KMS-11 (cell line): ENCODE measurements around the gene ACAD9.

Source experiments
- H2AFZ ChIP-seq: fragments of 200-600 bp; sonication (generic); 2 replicates; pipeline ENCODE4 v1.6.1; 2016; ENCODE audit warnings: antibody characterized with exemption, mixed run types, low read depth
- H3K27ac ChIP-seq: fragments of 200-600 bp; sonication (generic); 2 replicates; pipeline ENCODE4 v1.6.1; 2016; ENCODE audit warnings: mild to moderate bottlenecking, mixed run types
- H3K27me3 ChIP-seq: fragments of 200-600 bp; sonication (generic); 2 replicates; pipeline ENCODE4 v1.6.1; 2017; ENCODE audit warnings: mild to moderate bottlenecking, low read depth, mixed run types, moderate library complexity; ENCODE audit not compliant: insufficient read depth
- H3K36me3 ChIP-seq: fragments of 200-600 bp; sonication (generic); 2 replicates; pipeline ENCODE4 v1.6.1; 2017; ENCODE audit warnings: mild to moderate bottlenecking, mixed run types; ENCODE audit not compliant: insufficient read depth
- H3K4me1 ChIP-seq: fragments of 200-600 bp; sonication (generic); 2 replicates; pipeline ENCODE4 v1.6.1; 2016; ENCODE audit warnings: mild to moderate bottlenecking, low read depth, mixed run types; ENCODE audit not compliant: poor library complexity, severe bottlenecking
- H3K4me2 ChIP-seq: fragments of 200-600 bp; sonication (generic); 2 replicates; pipeline ENCODE4 v1.7.0; 2016; ENCODE audit warnings: mild to moderate bottlenecking, mixed run types
- H3K4me3 ChIP-seq: fragments of 200-600 bp; sonication (generic); IDR thresholded peaks from 2 replicates; pipeline ENCODE4 v1.6.1; 2017; ENCODE audit warnings: low read depth, low read length, mixed read lengths; ENCODE audit not compliant: insufficient read depth
- H3K79me2 ChIP-seq: fragments of 200-600 bp; sonication (generic); 2 replicates; pipeline ENCODE4 v1.6.1; 2016; ENCODE audit warnings: low read depth, mixed run types; ENCODE audit not compliant: insufficient read depth
- H3K9ac ChIP-seq: fragments of 200-600 bp; sonication (generic); 2 replicates; pipeline ENCODE4 v1.6.1; 2016; ENCODE audit warnings: mild to moderate bottlenecking, mixed run types
- H4K20me1 ChIP-seq: fragments of 200-600 bp; sonication (generic); 2 replicates; pipeline ENCODE4 v1.6.1; 2016; ENCODE audit warnings: mild to moderate bottlenecking, mixed run types; ENCODE audit not compliant: insufficient read depth
- CTCF ChIP-seq: fragments of 200-600 bp; sonication (generic); conservative IDR thresholded peaks from 2 replicates; pipeline ENCODE4 v1.6.1; 2017; ENCODE audit warnings: low read depth, mild to moderate bottlenecking, antibody characterized with exemption, low read length, moderate library complexity, mixed read lengths

Gene ACAD9

GRCh38 chr3:128858167-128858566 lies 21.3 kb upstream of the ACAD9 start:
- H3K9ac ChIP-seq, result no peak overlapping the region
- H3K27me3 ChIP-seq, result no peaks in the 10 kb centered on the region
- no peaks in the 10 kb centered on the region for H3K36me3 ChIP-seq
- no peak for TF ChIP-seq CTCF
- no peak overlapping the region for H3K27ac ChIP-seq
- H4K20me1 ChIP-seq, result no peaks in the 10 kb centered on the region
- H3K4me1 ChIP-seq, result no peaks in the 10 kb centered on the region
- H3K79me2 ChIP-seq, result no peaks in the 10 kb centered on the region
- no peak overlapping the region for H3K4me3 ChIP-seq
- H3K4me2 ChIP-seq, result no peak overlapping the region
- H2AFZ ChIP-seq, result no peak overlapping the region

GRCh38 chr3:128859630-128860029 lies 19.8 kb upstream of the ACAD9 start:
- Histone ChIP-seq H3K36me3 (no peaks in the 10 kb centered on the region), H3K9ac (no peak overlapping the region)

GRCh38 chr3:128861491-128861890 lies 17.9 kb upstream of the ACAD9 start:
- H3K36me3 ChIP-seq, result no peaks in the 10 kb centered on the region
- no peaks in the 10 kb centered on the region for H4K20me1 ChIP-seq
- H2AFZ ChIP-seq, result no peak overlapping the region
- no peaks in the 10 kb centered on the region for H3K79me2 ChIP-seq
- no peak overlapping the region for H3K27ac ChIP-seq
- H3K27me3 ChIP-seq, result no peaks in the 10 kb centered on the region
- no peak overlapping the region for H3K4me3 ChIP-seq
- no peaks in the 10 kb centered on the region for H3K4me1 ChIP-seq
- no peak overlapping the region for H3K4me2 ChIP-seq
- H3K9ac ChIP-seq, result no peak overlapping the region
- no peak for TF ChIP-seq CTCF

More at GRCh38 chr3:128859630-128860029, 19.8 kb upstream of the ACAD9 start:
- no peak overlapping the region for H2AFZ ChIP-seq
- no peak overlapping the region for H3K27ac ChIP-seq
- no peaks in the 10 kb centered on the region for H3K27me3 ChIP-seq
- H3K4me3 ChIP-seq, result no peak overlapping the region
- no peaks in the 10 kb centered on the region for H3K4me1 ChIP-seq
- no peaks in the 10 kb centered on the region for H4K20me1 ChIP-seq
- TF ChIP-seq CTCF, result no peak
- no peaks in the 10 kb centered on the region for H3K79me2 ChIP-seq
- H3K4me2 ChIP-seq, result no peak overlapping the region

GRCh38 chr3:128863560-128863959 lies 15.9 kb upstream of the ACAD9 start:
- no peak overlapping the region for H3K27ac ChIP-seq
- no peaks in the 10 kb centered on the region for H3K27me3 ChIP-seq
- no peak overlapping the region for H3K9ac ChIP-seq
- peak; percentile 34; the same call in 1 of the 2 replicates for TF ChIP-seq CTCF
- H4K20me1 ChIP-seq, result no peaks in the 10 kb centered on the region
- H3K79me2 ChIP-seq, result no peaks in the 10 kb centered on the region
- no peak overlapping the region for H3K4me3 ChIP-seq
- H3K36me3 ChIP-seq, result no peaks in the 10 kb centered on the region
- no peak overlapping the region for H2AFZ ChIP-seq
- H3K4me1 ChIP-seq, result no peaks in the 10 kb centered on the region
- no peak overlapping the region for H3K4me2 ChIP-seq
